Fibroblast of gingiva (primary cell): ENCODE data around the gene CDX1.

Experiments used
- DNase-seq: peaks from one replicate; pipeline ENCODE4 v3.0.0-alpha.2; 2011; ENCODE audit warnings: low read depth

The CDX1 gene

GRCh38 chr5:150184006-150184405, 17.4 kb downstream of the CDX1 start:
- no peak for DNase-seq

- DNase-seq: no peak
Measured at GRCh38 chr5:150184990-150185912, 18.7 kb downstream of the CDX1 start.

GRCh38 chr5:150186137-150186536, 19.6 kb downstream of the CDX1 start:
- DNase-seq: no peak

- no peak for DNase-seq
Measured at GRCh38 chr5:150186897-150187296, 20.3 kb downstream of the CDX1 start.

- DNase-seq: no peak
Measured at GRCh38 chr5:150188146-150188842, 21.7 kb downstream of the CDX1 start.

GRCh38 chr5:150189326-150189725, 22.7 kb downstream of the CDX1 start:
- DNase-seq: no peak

- DNase-seq: no peak
Measured at GRCh38 chr5:150189728-150190502, 23.3 kb downstream of the CDX1 start, which contains the start of gene SLC6A7. TSS of gene SLC6A7 (plus strand) at chr5:150190062. CDS start at chr5:150190328, 266 bp downstream.

- DNase-seq: no peak
Measured at GRCh38 chr5:150190503-150190979, 24.0 kb downstream of the CDX1 start.

- DNase-seq: no peak
Measured at GRCh38 chr5:150190987-150191386, 24.4 kb downstream of the CDX1 start.

- DNase-seq: no peak
Measured at GRCh38 chr5:150192462-150192861, 25.9 kb downstream of the CDX1 start.

- DNase-seq: no peak
Measured at GRCh38 chr5:150195736-150196485, 29.3 kb downstream of the CDX1 start.

- DNase-seq: no peak
Measured at GRCh38 chr5:150196514-150196913, 29.9 kb downstream of the CDX1 start.

GRCh38 chr5:150196986-150197385, 30.4 kb downstream of the CDX1 start:
- no peak for DNase-seq

GRCh38 chr5:150197476-150197875, 30.9 kb downstream of the CDX1 start:
- no peak for DNase-seq

- DNase-seq: no peak
Measured at GRCh38 chr5:150202501-150202900, 35.9 kb downstream of the CDX1 start.

GRCh38 chr5:150203832-150204589, 37.4 kb downstream of the CDX1 start:
- no peak for DNase-seq

GRCh38 chr5:150204590-150204960, 38.0 kb downstream of the CDX1 start:
- DNase-seq: no peak

GRCh38 chr5:150206098-150206778, 39.7 kb downstream of the CDX1 start:
- DNase-seq: no peak

GRCh38 chr5:150206779-150207115, 40.2 kb downstream of the CDX1 start:
- DNase-seq: no peak
